Epithelial cell of esophagus (primary cell): ENCODE data around the gene FBXO30.

Source experiments
- DNase-seq: peaks from one replicate; pipeline ENCODE4 v3.0.0; 2010; ENCODE audit warnings: low read depth
- H3K4me3 ChIP-seq: 2 replicates; pipeline ENCODE4 v1.5.1; 2011; ENCODE audit warnings: mild to moderate bottlenecking, low read length, control low read depth
- TF ChIP-seq, protein P1 (sequence below): IDR thresholded peaks from 2 replicates; pipeline ENCODE4 v1.5.1; 2011; ENCODE audit warnings: low read depth, mild to moderate bottlenecking, low read length, control low read depth, inconsistent platforms; ENCODE audit not compliant: insufficient read depth; ENCODE audit errors: missing control alignments

Gene FBXO30

DNA sequence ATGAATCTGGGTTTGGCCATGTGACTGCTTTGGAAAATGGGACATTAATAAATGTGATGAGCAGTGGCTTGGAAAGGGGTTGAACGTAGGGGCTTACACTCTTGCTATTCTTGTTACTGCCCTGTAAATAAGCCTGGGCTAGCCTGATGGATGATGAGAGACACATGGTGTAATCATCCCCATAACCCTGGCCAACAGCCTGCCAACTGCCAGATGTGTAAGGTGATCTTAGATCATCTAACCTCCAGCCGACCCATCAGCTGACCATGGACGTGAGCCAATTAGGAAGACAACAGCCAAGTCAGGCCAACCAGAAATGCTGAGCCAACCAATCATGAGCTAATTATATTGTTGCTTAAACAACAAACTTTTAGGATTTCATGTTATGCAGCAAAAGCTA lies 25.2 kb downstream of the FBXO30 start:
- no peak overlapping the region for H3K4me3 ChIP-seq
- DNase-seq = no peak
- TF ChIP-seq, protein P1, sequence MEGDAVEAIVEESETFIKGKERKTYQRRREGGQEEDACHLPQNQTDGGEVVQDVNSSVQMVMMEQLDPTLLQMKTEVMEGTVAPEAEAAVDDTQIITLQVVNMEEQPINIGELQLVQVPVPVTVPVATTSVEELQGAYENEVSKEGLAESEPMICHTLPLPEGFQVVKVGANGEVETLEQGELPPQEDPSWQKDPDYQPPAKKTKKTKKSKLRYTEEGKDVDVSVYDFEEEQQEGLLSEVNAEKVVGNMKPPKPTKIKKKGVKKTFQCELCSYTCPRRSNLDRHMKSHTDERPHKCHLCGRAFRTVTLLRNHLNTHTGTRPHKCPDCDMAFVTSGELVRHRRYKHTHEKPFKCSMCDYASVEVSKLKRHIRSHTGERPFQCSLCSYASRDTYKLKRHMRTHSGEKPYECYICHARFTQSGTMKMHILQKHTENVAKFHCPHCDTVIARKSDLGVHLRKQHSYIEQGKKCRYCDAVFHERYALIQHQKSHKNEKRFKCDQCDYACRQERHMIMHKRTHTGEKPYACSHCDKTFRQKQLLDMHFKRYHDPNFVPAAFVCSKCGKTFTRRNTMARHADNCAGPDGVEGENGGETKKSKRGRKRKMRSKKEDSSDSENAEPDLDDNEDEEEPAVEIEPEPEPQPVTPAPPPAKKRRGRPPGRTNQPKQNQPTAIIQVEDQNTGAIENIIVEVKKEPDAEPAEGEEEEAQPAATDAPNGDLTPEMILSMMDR = no peak

DNA sequence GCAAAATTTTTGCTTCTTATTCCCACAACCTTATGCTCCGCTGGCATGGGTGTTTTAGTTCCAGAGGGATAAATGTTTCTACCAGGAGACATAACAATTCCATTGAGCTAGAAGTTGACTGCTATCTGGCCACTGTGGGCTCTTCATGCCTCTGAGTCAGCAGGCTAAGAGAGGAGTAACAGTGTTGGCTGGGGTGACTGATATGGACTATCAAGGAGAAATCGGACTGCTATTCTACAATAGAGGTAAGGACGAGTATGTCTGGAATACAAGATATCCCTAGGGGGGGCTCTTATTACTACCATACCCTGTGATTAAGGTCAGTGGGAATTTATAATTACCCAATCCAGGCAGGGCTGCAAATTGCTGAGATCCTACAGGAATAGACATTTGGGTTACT lies 26.9 kb downstream of the FBXO30 start:
- H3K4me3 ChIP-seq = no peak overlapping the region
- DNase-seq = no peak
- TF ChIP-seq, protein P1 = no peak

DNA sequence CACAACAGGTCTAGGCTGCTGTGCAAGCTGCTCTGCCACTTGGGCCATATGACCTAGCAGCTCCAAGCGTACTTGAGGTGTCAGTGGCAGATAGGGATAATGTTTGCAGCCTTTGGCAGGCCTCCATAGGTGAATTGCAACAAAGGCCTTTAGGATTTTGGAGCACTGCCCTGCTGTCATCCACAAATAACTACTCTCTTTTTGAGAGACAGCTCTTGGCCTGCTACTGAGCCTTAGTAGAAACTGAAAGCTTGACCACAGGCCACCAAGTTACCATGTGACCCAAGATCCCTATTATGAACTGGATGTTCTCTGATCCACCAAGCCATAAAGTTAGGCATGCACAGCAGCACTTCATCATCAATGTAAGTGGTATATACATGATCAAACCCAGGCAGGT lies 29.9 kb downstream of the FBXO30 start:
- DNase-seq = no peak
- TF ChIP-seq, protein P1 = no peak
- no peak overlapping the region for H3K4me3 ChIP-seq

DNA sequence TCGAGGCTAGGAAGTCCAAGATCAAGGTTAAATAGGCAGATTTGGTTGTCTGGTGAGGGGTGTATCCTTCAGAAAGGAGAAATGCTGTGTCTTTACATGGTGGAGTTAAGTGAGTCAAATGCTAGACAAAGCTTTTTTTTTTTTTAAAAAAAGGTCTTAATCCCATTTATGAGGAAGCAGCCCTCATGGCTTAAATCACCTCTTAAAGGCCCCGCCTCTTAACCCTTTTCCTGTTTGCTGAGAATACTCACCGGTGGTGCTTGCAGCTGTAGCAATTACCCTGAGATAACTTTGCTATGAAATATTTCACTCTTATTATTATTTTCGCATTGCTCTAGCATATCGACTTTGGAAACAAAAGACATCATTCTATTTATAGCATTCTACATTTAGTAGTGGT lies 30.8 kb downstream of the FBXO30 start:
- TF ChIP-seq, protein P1 = no peak
- no peak for DNase-seq
- H3K4me3 ChIP-seq = no peak overlapping the region

DNA sequence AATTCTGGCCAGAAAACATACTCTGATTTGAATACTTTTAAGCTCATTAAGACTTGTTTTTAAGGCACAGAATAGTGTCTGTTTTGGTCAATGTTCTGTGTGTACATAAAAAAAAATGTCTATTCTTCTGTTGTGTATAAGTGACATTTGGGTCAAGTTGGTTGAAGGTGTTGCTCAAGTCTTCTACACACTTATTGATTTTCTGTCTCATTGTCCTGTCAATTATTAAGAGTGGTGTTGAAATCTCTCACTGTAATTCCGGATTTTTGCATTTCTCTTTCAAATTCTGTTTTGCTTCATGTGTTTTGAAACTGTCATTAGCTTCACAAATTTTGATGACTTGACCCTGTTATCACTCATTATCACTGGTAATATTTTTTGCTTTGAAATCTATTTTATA lies 41.7 kb downstream of the FBXO30 start:
- TF ChIP-seq, protein P1 = no peak
- H3K4me3 ChIP-seq = no peak overlapping the region
- no peak for DNase-seq

DNA sequence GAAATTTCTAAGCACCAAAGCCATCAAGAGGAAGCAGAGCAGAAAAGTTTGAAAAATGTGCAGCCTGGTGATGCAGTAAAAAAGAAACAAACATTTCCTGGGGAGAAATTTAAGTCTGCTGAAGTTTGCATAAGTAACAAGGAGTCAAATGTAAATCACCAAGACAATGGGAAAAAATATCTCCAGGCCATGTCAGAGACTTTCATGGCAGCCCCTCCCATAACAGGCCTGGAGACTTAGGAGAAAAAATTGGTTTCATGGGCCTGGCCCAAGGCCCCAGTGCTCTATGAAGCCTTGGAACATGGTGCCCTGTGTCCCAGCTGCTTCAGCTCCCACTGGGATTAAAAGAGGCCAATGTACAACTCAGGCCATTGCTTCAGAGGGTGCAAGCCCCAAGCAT lies 49.1 kb downstream of the FBXO30 start:
- H3K4me3 ChIP-seq = no peak overlapping the region
- DNase-seq = no peak
- TF ChIP-seq, protein P1 = no peak

DNA sequence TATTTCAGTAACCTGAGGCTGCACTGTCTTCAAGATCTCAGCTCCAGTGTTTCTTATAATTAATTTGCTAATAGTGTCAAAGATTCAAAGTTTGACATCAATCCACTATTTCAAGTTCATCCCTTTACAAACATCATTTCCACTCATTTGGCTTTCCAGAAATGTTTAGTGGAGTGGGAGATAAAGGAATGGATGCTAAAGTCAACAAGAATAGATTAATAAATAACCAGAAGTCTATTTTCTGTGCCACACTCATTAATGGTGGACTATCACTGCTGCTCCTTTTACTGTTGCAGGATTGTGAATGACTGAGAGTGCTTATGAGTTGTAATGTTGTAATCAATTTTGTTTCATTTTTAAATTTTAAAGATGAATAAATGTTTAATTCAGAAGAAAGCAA lies 50.9 kb downstream of the FBXO30 start:
- no peak for DNase-seq
- TF ChIP-seq, protein P1 = no peak
- no peak overlapping the region for H3K4me3 ChIP-seq
